Upper lobe of left lung (tissue), 6 donors: Measurements from ENCODE around the gene KIF24. TPM values are rescaled to one million over a fixed set of nuclear protein-coding genes. Genes with fewer than 3 reads are reported as not detected.
"Not testable (repeated sequence)": the region's sequence is repeated elsewhere in the genome, so short reads cannot be mapped to it uniquely, and the experiment has no call there.

Experiments used
- ATAC-seq, 2 donors: fragments of 200-7000 bp; cut with Tn5 transposase; one replicate each; pipeline ENCODE4 v1.9.1; 2022; ENCODE audit warnings: mild to moderate bottlenecking in 2 of 2, moderate library complexity in 2 of 2; ENCODE audit not compliant: low FRiP score in 2 of 2
- DNase-seq, 2 donors: peaks; one replicate each; pipeline ENCODE4 v3.0.0-alpha.2; 2019 to 2020
- H3K27ac ChIP-seq, 4 donors: fragments of 200-600 bp; sonication (generic); one replicate each; pipeline ENCODE4 v1.5.1; 2016 to 2019
- H3K27me3 ChIP-seq, 4 donors: fragments of 200-600 bp; sonication (generic); one replicate each; pipeline ENCODE4 v1.5.1; 2017 to 2019
- H3K36me3 ChIP-seq, 4 donors: fragments of 200-600 bp; sonication (generic); one replicate each; pipeline ENCODE4 v1.5.1; 2016 to 2019
- H3K4me1 ChIP-seq, 4 donors: fragments of 200-600 bp; sonication (generic); one replicate each; pipeline ENCODE4 v1.5.1; 2018 to 2019
- H3K4me3 ChIP-seq, 4 donors: fragments of 200-600 bp; sonication (generic); one replicate each; pipeline ENCODE4 v1.5.1; 2017 to 2019; ENCODE audit warnings: mild to moderate bottlenecking in 2 of 4, moderate library complexity in 1 of 4
- H3K9me3 ChIP-seq, 4 donors: fragments of 200-600 bp; sonication (generic); one replicate each; pipeline ENCODE4 v1.5.1; 2018 to 2019
- CTCF ChIP-seq, 6 experiments: fragments of 450-650 bp in 4 of 6; fragments of 200-600 bp in 2 of 6; sonication (generic) in 2 of 6; IDR thresholded peaks; one replicate each; pipeline ENCODE4 v1.5.1; 2016 to 2019; ENCODE audit warnings: antibody characterized with exemption in 6 of 6
- EP300 ChIP-seq, 4 donors: sonication (generic); formaldehyde crosslinking; IDR thresholded peaks; one replicate each; pipeline ENCODE4 v1.5.1; 2017; ENCODE audit warnings: antibody characterized with exemption in 4 of 4, control low read depth in 2 of 4
- POLR2A ChIP-seq, 4 donors: fragments of 450-650 bp; IDR thresholded peaks; one replicate each; pipeline ENCODE4 v1.5.1; 2016 to 2017; ENCODE audit warnings: antibody characterized with exemption in 4 of 4, mild to moderate bottlenecking in 2 of 4
- POLR2AphosphoS5 ChIP-seq, 2 donors: sonication (generic); formaldehyde crosslinking; IDR thresholded peaks; one replicate each; pipeline ENCODE4 v1.5.1; 2017; ENCODE audit warnings: antibody characterized with exemption in 2 of 2
- WGBS, 2 donors: methylation state at CpG; one replicate each; pipeline ENCODE4 v1.1.5; 2017 to 2018; 5-methylcytosine and 5-hydroxymethylcytosine counted together
- total RNA-seq, 6 donors: library from RNA; depleted of rRNA in 4 of 6; stranded (reverse); fragments of >200 nt in 4 of 6; gene quantifications; one replicate each; pipeline versions ENCODE4 v1.1.0 to v1.2.1, GENCODE V29; 2016 to 2021
- donor health status: DM: no; HTN: no; CAD: no; lungs with moderate emphysema.
- donor health status: DM: no; HTN: yes; CAD: no; lungs with severe emphysema.

Gene KIF24
- total RNA-seq, 6 donors from 2014 or later = 0.72 to 3.2 (median 1.6) TPM

- Histone ChIP-seq H3K27ac (no peak overlapping the region), H3K9me3 (no peaks in the 10 kb centered on the region), H3K4me3 (no peak overlapping the region), H3K36me3 (peaks cover 0 to 58% (median 22%) of the 10 kb centered on the region in 4 donors), H3K4me1 (peaks cover 0 to 11% (median 5%) of the 10 kb centered on the region in 4 donors), H3K27me3 (no peaks in the 10 kb centered on the region)
- TF ChIP-seq CTCF (IDR thresholded peaks at IDR 0.05) (no peak), POLR2AphosphoS5 (IDR thresholded peaks at IDR 0.05) (no peak), EP300 (IDR thresholded peaks at IDR 0.05) (no peak), POLR2A (IDR thresholded peaks at IDR 0.05) (no peak)
- 84 to 92% methylated on average over 2 of the region's 2 CpGs for WGBS, 2 donors
- ATAC-seq = no peak
- no peak for DNase-seq
Measured at GRCh38 chr9:34338665-34339385, 9.8 kb upstream of the KIF24 start.

DNA sequence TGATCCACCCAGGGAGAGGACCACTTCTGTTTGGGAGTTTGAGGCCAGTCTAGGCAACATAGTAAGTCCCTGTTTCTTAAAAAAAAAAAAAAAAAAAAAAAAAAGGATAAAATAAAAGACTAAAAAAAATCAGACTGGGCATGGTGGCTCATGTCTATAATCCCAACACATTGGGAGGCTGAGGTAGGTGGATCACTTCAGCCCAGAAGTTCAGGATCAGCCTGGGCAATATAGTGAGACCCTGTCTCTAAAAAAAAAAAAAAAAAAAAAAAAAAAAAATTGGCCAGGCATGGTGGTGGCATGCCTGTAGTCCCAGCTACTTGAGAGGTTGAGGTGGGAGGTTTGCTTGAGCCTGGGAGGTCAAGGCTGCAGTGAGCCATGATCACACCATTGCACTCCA is 9.0 kb upstream of the KIF24 start:
- not testable (repeated sequence) for H3K4me3 ChIP-seq, H3K9me3 ChIP-seq, ATAC-seq, DNase-seq, H3K27me3 ChIP-seq, H3K27ac ChIP-seq
- H3K36me3 ChIP-seq = peaks cover 0 to 52% (median 18%) of the 10 kb centered on the region in 4 donors
- peaks cover 0 to 10% (median 3%) of the 10 kb centered on the region in 4 donors for H3K4me1 ChIP-seq

- TF ChIP-seq POLR2A (IDR thresholded peaks at IDR 0.05) (no peak), EP300 (IDR thresholded peaks at IDR 0.05) (no peak), CTCF (IDR thresholded peaks at IDR 0.05) (no peak), POLR2AphosphoS5 (IDR thresholded peaks at IDR 0.05) (no peak)
- ATAC-seq (no peak), DNase-seq (no peak)
- WGBS, 2 donors = 86 to 97% methylated on average over 1 to 2 of the region's 2 CpGs
- Histone ChIP-seq H3K4me3 (no peak overlapping the region), H3K9me3 (no peaks in the 10 kb centered on the region), H3K27ac (no peak overlapping the region), H3K27me3 (no peaks in the 10 kb centered on the region), H3K4me1 (peaks cover 0 to 8% (median 3%) of the 10 kb centered on the region in 4 donors), H3K36me3 (peaks cover 0 to 45% (median 17%) of the 10 kb centered on the region in 4 donors)
Measured at GRCh38 chr9:34337403-34337802, 8.3 kb upstream of the KIF24 start.

DNA sequence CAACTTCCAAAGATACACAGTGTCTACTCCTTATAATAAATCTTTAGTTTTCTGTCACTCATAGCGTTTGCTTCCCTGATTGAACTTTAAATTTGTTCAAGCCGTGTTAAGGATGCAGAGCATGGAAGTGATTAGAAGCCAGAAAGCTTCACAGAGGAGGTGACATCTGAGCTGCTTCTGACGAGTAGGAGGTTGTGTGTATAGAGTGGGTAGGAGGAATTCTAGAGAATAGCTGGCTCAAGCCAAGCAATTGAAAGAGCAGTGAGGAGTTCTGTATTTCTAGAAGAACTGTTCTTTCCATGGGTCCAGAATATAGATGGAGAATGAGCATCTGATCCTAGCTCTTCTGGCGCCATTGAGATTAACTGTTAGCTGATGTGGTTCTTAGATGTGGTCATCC is 6.3 kb upstream of the KIF24 start:
- TF ChIP-seq POLR2A (IDR thresholded peaks at IDR 0.05) = no peak
- Histone ChIP-seq H3K9me3 (no peaks in the 10 kb centered on the region), H3K4me3 (no peak overlapping the region), H3K27me3 (no peaks in the 10 kb centered on the region), H3K4me1 (peaks cover 2 to 7% (median 5%) of the 10 kb centered on the region in 4 donors), H3K36me3 (peaks cover 0 to 25% (median 13%) of the 10 kb centered on the region in 4 donors), H3K27ac (no peak overlapping the region)
- 85 to 89% methylated on average over 4 of the region's 4 CpGs for WGBS, 2 donors
- ATAC-seq = no peak
- no peak for DNase-seq

DNA sequence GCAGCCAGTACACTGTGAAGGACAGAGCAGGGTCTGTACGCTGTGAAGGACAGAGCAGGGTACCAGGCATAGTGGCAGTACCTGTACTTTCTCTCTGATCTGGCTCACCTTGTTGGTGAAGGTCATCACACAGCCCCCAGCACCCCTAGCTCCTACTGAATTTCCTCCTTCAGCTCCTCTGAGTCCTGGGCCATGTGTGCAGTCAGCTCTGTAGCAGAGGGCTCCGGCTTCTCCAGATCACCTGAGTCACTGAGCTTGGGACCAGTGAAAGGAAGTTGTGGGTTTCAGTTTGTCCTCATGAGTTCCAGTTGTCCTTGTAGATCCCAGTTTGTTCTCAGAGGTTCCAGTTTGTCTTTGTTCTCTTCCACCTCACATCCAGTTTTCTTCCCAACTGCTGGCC is 5.8 kb upstream of the KIF24 start:
- Histone ChIP-seq H3K36me3 (peaks cover 0 to 20% (median 11%) of the 10 kb centered on the region in 4 donors), H3K27me3 (no peaks in the 10 kb centered on the region), H3K9me3 (no peaks in the 10 kb centered on the region), H3K4me3 (no peak overlapping the region), H3K27ac (no peak overlapping the region), H3K4me1 (peaks cover 7 to 10% (median 9%) of the 10 kb centered on the region in 4 donors)
- no peak for TF ChIP-seq POLR2A (IDR thresholded peaks at IDR 0.05)
- TF ChIP-seq POLR2AphosphoS5 (IDR thresholded peaks at IDR 0.05) = no peak
- no peak for TF ChIP-seq CTCF (IDR thresholded peaks at IDR 0.05)
- no peak for TF ChIP-seq EP300 (IDR thresholded peaks at IDR 0.05)
- no peak for DNase-seq
- WGBS, 2 donors = 100% methylated on average over 2 of the region's 2 CpGs
- no peak for ATAC-seq

DNA sequence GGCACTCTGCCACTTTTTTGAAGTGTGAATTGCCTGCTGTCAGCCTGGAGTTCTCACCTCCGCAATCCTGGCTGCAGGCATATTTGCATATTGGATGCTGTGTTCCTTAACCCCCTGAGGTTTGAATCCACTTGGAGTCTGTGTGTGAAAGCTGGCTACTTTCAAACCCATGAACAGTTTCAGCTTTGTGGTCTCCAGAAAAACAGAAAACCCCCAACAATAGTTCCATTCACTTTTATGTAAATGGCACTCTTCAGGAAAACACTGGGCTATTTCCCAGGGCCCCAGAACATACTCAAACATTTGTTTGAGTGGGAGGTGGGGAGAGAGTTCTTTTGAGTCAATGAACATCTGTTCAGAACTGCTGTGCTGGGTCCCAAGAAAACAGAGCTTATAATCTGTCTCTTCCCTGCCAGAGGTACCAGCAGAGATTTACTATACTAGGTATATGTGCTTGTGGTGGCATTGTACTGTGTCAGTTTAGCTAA is 5.3 kb upstream of the KIF24 start:
- WGBS, 2 donors = 75 to 88% methylated on average over 1 of the region's 1 CpG

More for the DNA sequence above, 5.3 kb upstream of the KIF24 start:
- DNase-seq (no peak), ATAC-seq (no peak)
- Histone ChIP-seq H3K36me3 (peaks cover 0 to 17% (median 9%) of the 10 kb centered on the region in 4 donors), H3K27ac (no peak overlapping the region), H3K27me3 (no peaks in the 10 kb centered on the region), H3K9me3 (no peaks in the 10 kb centered on the region), H3K4me1 (peaks cover 7 to 11% (median 9%) of the 10 kb centered on the region in 4 donors), H3K4me3 (no peak overlapping the region)
- TF ChIP-seq POLR2A (IDR thresholded peaks at IDR 0.05) (no peak), EP300 (IDR thresholded peaks at IDR 0.05) (no peak), CTCF (IDR thresholded peaks at IDR 0.05) (no peak), POLR2AphosphoS5 (IDR thresholded peaks at IDR 0.05) (no peak)
